GM12878 (cell line): ENCODE results near the gene THRAP3. TPM values are rescaled to one million over a fixed set of nuclear protein-coding genes. Genes with fewer than 3 reads are reported as not detected.

Source experiments
- ATAC-seq: fragments of 200-7000 bp; cut with Tn5 transposase; 3 replicates; pipeline ENCODE4 v1.9.1; 2020; ENCODE audit warnings: mild to moderate bottlenecking, moderate library complexity
- BruUV-seq: library from RNA; stranded (reverse); fragments of 400-500 nt; replicated peaks from 2 replicates; lab custom pipeline; 2021; lab: Mats Ljungman, UMichigan
- CTCF ChIA-PET: fragments of 300-600 bp; sonication (Branson Sonifier 250); formaldehyde crosslinking; extraction: SDS; loops from one replicate; lab custom pipeline; 2021; ENCODE audit warnings: inconsistent platforms; lab: Yijun Ruan, JAX
- POLR2A ChIA-PET: fragments of 350-600 bp; formaldehyde crosslinking; extraction: SDS; loops from one replicate; lab custom pipeline; 2021; ENCODE audit warnings: inconsistent platforms; lab: Charles Lee
- RAD21 ChIA-PET: fragments of 300-600 bp; sonication (Branson Sonifier 250); formaldehyde crosslinking; loops from one replicate; lab custom pipeline; 2023; ENCODE audit warnings: antibody characterized with exemption; ENCODE audit not compliant: unreplicated experiment; lab: Charles Lee
- SMC1A ChIA-PET: fragments of 300-600 bp; sonication (Branson Sonifier 250); formaldehyde crosslinking; loops from one replicate; lab custom pipeline; 2023; ENCODE audit not compliant: unreplicated experiment, uncharacterized antibody; lab: Charles Lee
- DNase-seq: peaks from one replicate; pipeline ENCODE4 v3.0.0-alpha.2; 2011; ENCODE audit warnings: low read depth, low spot score
- FAIRE-seq: peaks from 3 replicates; lab custom pipeline; 2011; peaks lifted over from hg19 to GRCh38; lab: Jason Lieb, UNC
- H2AFZ ChIP-seq: 2 replicates; pipeline ENCODE4 v1.6.0; 2011; ENCODE audit warnings: low read depth, low read length, control low read depth; ENCODE audit not compliant: control insufficient read depth
- H3K27ac ChIP-seq: 2 replicates; pipeline ENCODE4 v1.5.1; 2011; ENCODE audit warnings: control low read depth; ENCODE audit not compliant: control insufficient read depth, insufficient read depth
- H3K27me3 ChIP-seq, 2 experiments: replicated peaks in 1 of 2; 2 replicates each; pipeline versions ENCODE4 v1.6.0 to v1.6.1; 2011; ENCODE audit warnings: low read length in 1 of 2; ENCODE audit not compliant: control insufficient read depth in 2 of 2, insufficient read depth in 2 of 2
- H3K36me3 ChIP-seq, 2 experiments: 2 replicates each; pipeline ENCODE4 v1.5.1; 2011; ENCODE audit warnings: low read length in 1 of 2; ENCODE audit not compliant: control insufficient read depth in 2 of 2, insufficient read depth in 2 of 2
- H3K4me1 ChIP-seq: 2 replicates; pipeline ENCODE4 v1.6.1; 2011; ENCODE audit warnings: mild to moderate bottlenecking, low read length, moderate library complexity, mixed read lengths; ENCODE audit not compliant: control insufficient read depth, insufficient read depth
- H3K4me2 ChIP-seq: 2 replicates; pipeline ENCODE4 v1.6.0; 2011; ENCODE audit warnings: control low read depth; ENCODE audit not compliant: control insufficient read depth, insufficient read depth
- H3K4me3 ChIP-seq: fragments of 200-600 bp; sonication (generic); 2 replicates; pipeline ENCODE4 v1.5.1; 2016
- H3K79me2 ChIP-seq: 2 replicates; pipeline ENCODE4 v1.6.0; 2011; ENCODE audit warnings: low read length; ENCODE audit not compliant: control insufficient read depth, insufficient read depth
- H3K9ac ChIP-seq: 2 replicates; pipeline ENCODE4 v1.8.0; 2011; ENCODE audit warnings: low read length, control low read depth, mixed read lengths; ENCODE audit not compliant: control insufficient read depth, insufficient read depth
- H3K9me3 ChIP-seq: replicated peaks from 3 replicates; pipeline ENCODE4 v1.5.1; 2011; ENCODE audit warnings: mild to moderate bottlenecking, low read length; ENCODE audit not compliant: control insufficient read depth, insufficient read depth
- H4K20me1 ChIP-seq: 2 replicates; pipeline ENCODE4 v1.6.0; 2011; ENCODE audit not compliant: control insufficient read depth, insufficient read depth
- CEBPB ChIP-seq, 2 experiments: fragments of 150-350 bp in 1 of 2; IDR thresholded peaks; 2 replicates each; pipeline ENCODE4 v1.6.1; 2012 to 2014; ENCODE audit warnings: low read depth in 2 of 2, low read length in 2 of 2, borderline replicate concordance in 1 of 2, inconsistent platforms in 1 of 2
- ETV6 ChIP-seq, 2 experiments: fragments of 450-650 bp in 1 of 2; IDR thresholded peaks in 1 of 2; conservative IDR thresholded peaks in 1 of 2; 2 replicates each; pipeline ENCODE4 v1.6.1; 2014; ENCODE audit warnings: antibody characterized with exemption in 1 of 2, borderline replicate concordance in 1 of 2, low read depth in 1 of 2, mild to moderate bottlenecking in 1 of 2, moderate library complexity in 1 of 2
- JUND ChIP-seq: IDR thresholded peaks from 2 replicates; pipeline ENCODE4 v1.6.1; 2012; ENCODE audit warnings: low read depth, mild to moderate bottlenecking, low read length, improper control_type of control experiment, moderate library complexity
- MXI1 ChIP-seq: fragments of 150-350 bp; IDR thresholded peaks from 2 replicates; pipeline ENCODE4 v1.6.1; 2011; ENCODE audit warnings: low read depth, mild to moderate bottlenecking, inconsistent platforms, low read length, improper control_type of control experiment
- NR2F1 ChIP-seq: fragments of 450-650 bp; conservative IDR thresholded peaks from 2 replicates; pipeline ENCODE4 v1.6.1; 2017; ENCODE audit warnings: mild to moderate bottlenecking
- PAX8 ChIP-seq: fragments of 450-650 bp; IDR thresholded peaks from 2 replicates; pipeline ENCODE4 v1.6.1; 2017; ENCODE audit warnings: mild to moderate bottlenecking, moderate library complexity
- RUNX3 ChIP-seq: IDR thresholded peaks from 2 replicates; pipeline ENCODE4 v1.6.1; 2012; ENCODE audit warnings: low read length, inconsistent platforms
- SREBF1 ChIP-seq: IDR thresholded peaks from 2 replicates; pipeline ENCODE4 v1.6.1; 2012; ENCODE audit warnings: mild to moderate bottlenecking, low read length
- SREBF2 ChIP-seq: IDR thresholded peaks from 2 replicates; pipeline ENCODE4 v1.6.1; 2012; ENCODE audit warnings: mild to moderate bottlenecking, low read length
- TAF1 ChIP-seq: IDR thresholded peaks from 2 replicates; pipeline ENCODE4 v1.6.1; 2011; ENCODE audit warnings: mild to moderate bottlenecking, low read depth, low read length, borderline replicate concordance
- ZZZ3 ChIP-seq: IDR thresholded peaks from 2 replicates; pipeline ENCODE4 v1.6.1; 2011; ENCODE audit warnings: low read depth; ENCODE audit not compliant: control insufficient read depth, insufficient read length
- WGBS: methylation state at CpG from one replicate; pipeline ENCODE4 v1.1.6; 2016; ENCODE audit warnings: low lambda C conversion rate; ENCODE audit not compliant: insufficient replicate concordance, insufficient coverage; ENCODE audit errors: missing lambda C conversion rate; 5-methylcytosine and 5-hydroxymethylcytosine counted together
- in situ Hi-C: fragments of 300-500 bp; cut with MboI; formaldehyde crosslinking; loops from 9 replicates; pipeline ENCODE4 v1.14.3; 2018; ENCODE audit warnings: mixed read lengths
- intact Hi-C: fragments of 100-400 bp; cut with micrococcal nuclease; formaldehyde crosslinking; loops from one replicate; pipeline ENCODE4 v1.14.2; 2022; ENCODE audit not compliant: unreplicated experiment
- polyA plus RNA-seq, 11 experiments: library from polyadenylated mRNA; depleted of rRNA in 4 of 11; unstranded in 6 of 11; stranded (reverse) in 5 of 11; fragments of >200 nt; fragmentation: Nextera tagmentation in 4 of 11; fragmentation: Illumina TruSeq in 1 of 11; extraction: Ambion mirVana in 4 of 11; extraction: Trizol in 1 of 11; gene quantifications; 1 replicate in 1 of 11; 2 replicates in 10 of 11; pipeline versions ENCODE4 v1.2.1 to v1.2.3, GENCODE V29; 2011 to 2016; ENCODE audit warnings: inconsistent platforms in 2 of 11, missing spikeins in 2 of 11, low read depth in 1 of 11
- total RNA-seq, 4 experiments: library from RNA; depleted of rRNA in 3 of 4; stranded (reverse); fragments of >200 nt in 3 of 4; fragmentation: Illumina TruSeq in 1 of 4; extraction: Trizol in 1 of 4; gene quantifications; 2 replicates each; pipeline versions ENCODE4 v1.2.1 to v1.2.3, GENCODE V29; 2013 to 2021
- TF ChIP-seq, protein P1 (sequence below): fragments of 450-650 bp; IDR thresholded peaks from 2 replicates; pipeline ENCODE4 v1.6.1; 2016; ENCODE audit warnings: mild to moderate bottlenecking
- TF ChIP-seq, protein P2 (sequence below): IDR thresholded peaks from 2 replicates; pipeline ENCODE4 v1.6.1; 2011; ENCODE audit warnings: borderline replicate concordance, low read depth, mild to moderate bottlenecking, moderate library complexity, mixed read lengths, low read length; ENCODE audit not compliant: insufficient read depth; ENCODE audit errors: extremely low read length

Gene THRAP3
- total and polyA plus RNA-seq, 10 of the 15 experiments (the other 5 are each of a cell fraction or from before 2014, with no cell fraction given) = 76.3 to 173 (median 136) TPM

DNA sequence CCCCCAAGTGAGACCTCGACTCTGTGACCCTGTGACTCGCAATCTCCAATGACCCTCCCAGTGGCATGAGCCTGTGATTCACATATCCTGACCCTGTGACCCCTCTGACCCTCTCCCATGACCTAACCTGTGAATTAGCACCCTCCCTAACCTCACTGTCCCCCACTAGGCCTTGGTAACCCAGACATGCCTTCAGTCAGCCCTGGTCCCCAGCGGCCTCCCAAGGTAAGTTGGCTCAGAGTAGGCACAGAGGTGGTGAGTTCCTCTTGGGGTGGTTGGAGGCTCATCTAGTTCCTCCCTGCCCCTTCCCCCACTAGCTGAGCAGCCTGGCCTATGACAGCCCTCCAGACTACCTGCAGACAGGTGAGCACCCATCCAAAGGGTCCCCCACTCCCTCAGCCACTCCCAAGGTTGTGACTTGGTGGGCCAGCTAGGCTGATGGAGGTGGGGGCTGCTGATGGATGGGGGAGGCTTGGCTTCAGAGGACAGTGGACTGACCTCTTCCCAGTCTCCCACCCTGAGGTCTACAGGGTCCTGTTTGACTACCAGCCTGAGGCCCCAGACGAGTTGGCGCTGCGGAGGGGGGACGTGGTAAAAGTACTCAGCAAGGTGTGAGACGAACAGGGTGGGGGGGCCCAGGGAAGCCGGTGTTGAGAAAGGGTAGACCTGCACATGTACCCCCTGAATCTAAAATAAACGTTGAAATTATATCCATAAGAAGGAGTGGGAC is 83.5 kb downstream of the THRAP3 start:
- peak overlapping the region; percentile 53 for H3K9ac ChIP-seq
- no peaks in the 10 kb centered on the region for H3K9me3 ChIP-seq
- peak overlapping the region; percentile 88 for H3K4me2 ChIP-seq
- H3K27ac ChIP-seq = peak overlapping the region; percentile 6; the same call in 1 of the 2 replicates
- peaks cover 27% of the 10 kb centered on the region for H3K4me1 ChIP-seq
- no peaks in the 10 kb centered on the region for H4K20me1 ChIP-seq
- peak overlapping the region; percentile 95 for H3K4me3 ChIP-seq
- H3K79me2 ChIP-seq = peaks cover 9% of the 10 kb centered on the region
- WGBS = 65% methylated on average over 10 of the region's 10 CpGs
- DNase-seq (no peak), FAIRE-seq (no peak)
- ChIA-PET SMC1A (interaction anchor here (0.6 to 1.8 kb wide), 6 partner anchors 9 to 158 kb away, joined by 3 to 6 read pairs (median 4); partner anchors contain the start of gene LSM10), CTCF (interaction anchor here (0.6 to 4.0 kb wide), 6 partner anchors 9 to 1497 kb away, joined by 3 to 24 read pairs (median 7); partner anchors contain the start of genes EVA1B and TRAPPC3), POLR2A (interaction anchor here (0.6 to 2.0 kb wide), 13 partner anchors 15 to 157 kb away, joined by 3 to 9 read pairs (median 4); partner anchors contain the start of genes EVA1B, LSM10 and THRAP3)
- peaks cover 6 to 11% of the 10 kb centered on the region in 2 experiments for H3K36me3 ChIP-seq
- peak overlapping the region; percentile 79 for H2AFZ ChIP-seq
- intact Hi-C loops (no loop called here), in situ Hi-C loops (no loop called here)
- no TSS peak for BruUV-seq
- TF ChIP-seq SREBF1 = no peak
- TF ChIP-seq NR2F1 = peak; percentile 57; the same call in 1 of the 2 replicates
- TF ChIP-seq, all 136 proteins: peak for 1
- H3K27me3 ChIP-seq = no peaks in the 10 kb centered on the region
- ATAC-seq = no peak
- RAD21 ChIA-PET = interaction anchor here (1.0 to 1.9 kb wide), 5 partner anchors 61 to 158 kb away, joined by 3 to 15 read pairs (median 4); partner anchors contain the start of genes THRAP3 and TRAPPC3

DNA sequence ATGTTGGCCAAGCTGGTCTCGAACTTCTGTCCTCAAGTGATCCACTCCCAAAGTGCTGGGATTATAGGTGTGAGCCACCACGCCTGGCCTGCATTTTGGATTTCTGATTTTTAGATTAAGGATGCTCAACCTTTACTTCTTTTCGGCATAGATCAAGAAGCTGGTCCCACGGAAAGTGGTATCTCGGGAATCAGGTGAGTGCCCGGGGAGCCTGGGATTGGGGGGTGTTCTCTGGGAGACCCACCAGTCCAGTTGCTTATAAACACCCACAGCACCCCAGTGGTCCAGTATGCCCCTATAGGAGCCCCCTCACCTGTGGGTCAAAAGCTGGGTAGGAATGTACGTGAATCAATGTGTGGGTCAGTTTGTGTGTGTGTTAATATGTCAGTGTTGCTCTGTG is 85.2 kb downstream of the THRAP3 start:
- 95% methylated on average over 7 of the region's 7 CpGs for WGBS
- H3K79me2 ChIP-seq = peaks cover 9% of the 10 kb centered on the region
- POLR2A ChIA-PET = interaction anchor here (0.6 kb wide), 2 partner anchors 99 to 142 kb away, joined by 3 read pairs; no protein-coding TSS in a partner anchor
- H3K4me3 ChIP-seq = no peak overlapping the region
- no peak overlapping the region for H3K27ac ChIP-seq
- no TSS peak for BruUV-seq
- H2AFZ ChIP-seq = no peak overlapping the region
- H3K9ac ChIP-seq = no peak overlapping the region
- intact Hi-C loops = no loop called here
- no peaks in the 10 kb centered on the region for H4K20me1 ChIP-seq
- ATAC-seq (no peak), FAIRE-seq (no peak), DNase-seq (no peak)
- in situ Hi-C loops = no loop called here
- SMC1A ChIA-PET = interaction anchor here (0.8 to 1.5 kb wide), 2 partner anchors 15 to 24 kb away, joined by 3 to 5 read pairs; no protein-coding TSS in a partner anchor
- no peak overlapping the region for H3K4me2 ChIP-seq
- H3K36me3 ChIP-seq = peaks cover 0 to 3% of the 10 kb centered on the region in 2 experiments; a peak in 3 of 4 replicates
- H3K4me1 ChIP-seq = peaks cover 22% of the 10 kb centered on the region
- CTCF ChIA-PET = interaction anchor here (0.7 to 4.0 kb wide), 4 partner anchors 33 to 113 kb away, joined by 3 to 24 read pairs (median 3); no protein-coding TSS in a partner anchor
- H3K27me3 ChIP-seq = no peaks in the 10 kb centered on the region
- H3K9me3 ChIP-seq = no peaks in the 10 kb centered on the region
- RAD21 ChIA-PET = interaction anchor here (0.8 to 1.5 kb wide), 2 partner anchors 14 to 24 kb away, joined by 3 to 4 read pairs; partner anchors contain the start of gene EVA1B
- TF ChIP-seq MXI1 (no peak), ZZZ3 (no peak), TAF1 (no peak), JUND (no peak), ETV6 (conservative IDR thresholded peaks at IDR 0.05 in 1 of 2, IDR thresholded peaks at IDR 0.05 in 1 of 2; ENCODE audit: borderline replicate concordance in 1 of 2, low read depth in 1 of 2) (no peak), CEBPB (IDR thresholded peaks at IDR 0.05; ENCODE audit: borderline replicate concordance in 1 of 2, low read depth in 2 of 2, low read length in 2 of 2) (no peak), SREBF2 (no peak), PAX8 (no peak), RUNX3 (no peak)
- TF ChIP-seq, protein P1, sequence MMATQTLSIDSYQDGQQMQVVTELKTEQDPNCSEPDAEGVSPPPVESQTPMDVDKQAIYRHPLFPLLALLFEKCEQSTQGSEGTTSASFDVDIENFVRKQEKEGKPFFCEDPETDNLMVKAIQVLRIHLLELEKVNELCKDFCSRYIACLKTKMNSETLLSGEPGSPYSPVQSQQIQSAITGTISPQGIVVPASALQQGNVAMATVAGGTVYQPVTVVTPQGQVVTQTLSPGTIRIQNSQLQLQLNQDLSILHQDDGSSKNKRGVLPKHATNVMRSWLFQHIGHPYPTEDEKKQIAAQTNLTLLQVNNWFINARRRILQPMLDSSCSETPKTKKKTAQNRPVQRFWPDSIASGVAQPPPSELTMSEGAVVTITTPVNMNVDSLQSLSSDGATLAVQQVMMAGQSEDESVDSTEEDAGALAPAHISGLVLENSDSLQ = no peak
- TF ChIP-seq, protein P2, sequence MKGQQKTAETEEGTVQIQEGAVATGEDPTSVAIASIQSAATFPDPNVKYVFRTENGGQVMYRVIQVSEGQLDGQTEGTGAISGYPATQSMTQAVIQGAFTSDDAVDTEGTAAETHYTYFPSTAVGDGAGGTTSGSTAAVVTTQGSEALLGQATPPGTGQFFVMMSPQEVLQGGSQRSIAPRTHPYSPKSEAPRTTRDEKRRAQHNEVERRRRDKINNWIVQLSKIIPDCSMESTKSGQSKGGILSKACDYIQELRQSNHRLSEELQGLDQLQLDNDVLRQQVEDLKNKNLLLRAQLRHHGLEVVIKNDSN = no peak
